Transverse colon (tissue), 3 donors: ENCODE measurements around the gene WNT6.

ENCODE experiments used
- CTCF ChIP-seq, 5 experiments: fragments of 200-600 bp in 3 of 5; fragments of 450-650 bp in 2 of 5; sonication (generic) in 3 of 5; IDR thresholded peaks; 1 replicate in 2 of 5; 2 replicates in 3 of 5; pipeline ENCODE4 v1.5.1; 2016 to 2017; ENCODE audit warnings: antibody characterized with exemption in 5 of 5, inconsistent platforms in 3 of 5, mild to moderate bottlenecking in 2 of 5, moderate library complexity in 1 of 5
- EP300 ChIP-seq: sonication (generic); formaldehyde crosslinking; IDR thresholded peaks from one replicate; pipeline ENCODE4 v1.6.1; 2017; ENCODE audit warnings: antibody characterized with exemption, low read depth

- no peak for TF ChIP-seq CTCF (IDR thresholded peaks at IDR 0.05)
- no peak for TF ChIP-seq EP300
Observed at GRCh38 chr2:218895759-218896500, 36.3 kb downstream of the WNT6 start.
